Measurements from ENCODE around the gene PARVA.

PARVA gene

DNA sequence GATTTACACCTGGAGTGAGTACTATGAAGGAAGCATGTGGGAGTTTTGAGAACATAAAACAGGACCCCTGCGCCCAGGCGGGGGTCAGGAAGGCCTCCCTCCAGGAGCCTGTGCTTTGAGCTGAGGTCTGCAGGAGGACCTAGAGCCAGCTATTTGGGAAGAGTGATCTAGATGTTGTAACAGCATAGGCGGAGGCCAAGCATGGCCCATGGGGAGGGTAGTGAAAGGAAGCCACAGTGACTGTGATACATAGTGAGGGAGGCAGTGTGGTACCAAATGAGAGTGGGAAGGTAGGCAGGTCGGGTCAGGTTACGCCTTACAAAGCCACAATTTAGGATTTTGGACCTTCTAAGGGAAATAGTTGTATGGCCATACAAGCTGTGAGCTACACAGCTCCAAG lies 147.5 kb downstream of the PARVA start:
- no peak overlapping the region for H3K27ac ChIP-seq (ENCODE audit: low read depth, low read length)
- no peaks in the 10 kb centered on the region for H3K79me2 ChIP-seq (ENCODE audit: control insufficient read depth, insufficient read depth, low read length, unreplicated experiment)
- H3K4me1 ChIP-seq (ENCODE audit: control insufficient read depth, insufficient read depth, low read length, unreplicated experiment) = peaks cover 10% of the 10 kb centered on the region
- H2AFZ ChIP-seq (ENCODE audit: low read length, unreplicated experiment) = no peak overlapping the region
- H3K27me3 ChIP-seq (ENCODE audit: insufficient read depth, low read length) = no peaks in the 10 kb centered on the region
- no peak overlapping the region for H3K4me3 ChIP-seq (ENCODE audit: low read depth, low read length)
- 0 out of 2 replicates have a peak, but pooled peaks cover 2% of the 10 kb centered on the region for H3K36me3 ChIP-seq (ENCODE audit: insufficient read depth, low read length)

DNA sequence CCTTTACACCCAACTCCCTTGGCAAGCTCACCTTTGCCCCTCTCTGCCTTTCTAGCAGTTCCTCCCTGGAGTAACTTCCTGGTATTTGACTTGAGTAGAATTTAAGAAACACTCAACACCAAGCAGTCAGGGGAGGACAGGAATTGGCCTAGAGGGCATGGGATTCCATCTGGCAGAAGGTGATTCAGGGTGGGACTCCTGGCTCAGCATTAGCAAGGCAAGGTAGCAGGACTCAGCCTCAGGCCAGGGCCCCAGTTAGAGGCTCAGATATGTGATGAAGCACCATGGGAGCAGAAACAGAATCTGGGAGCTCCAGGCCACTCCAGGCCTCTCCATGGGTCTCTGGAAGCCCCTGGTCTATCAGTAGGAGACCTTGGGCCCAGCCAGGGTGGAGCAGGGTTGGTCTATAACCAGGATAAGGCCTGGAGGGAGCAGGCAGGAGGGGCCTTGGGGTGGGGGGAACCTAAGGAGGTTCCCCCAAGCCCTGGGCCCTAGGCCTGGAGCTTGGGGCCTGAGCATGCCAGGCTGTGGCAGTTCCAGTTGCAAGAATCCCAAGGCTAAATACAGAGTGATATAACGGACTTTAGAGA lies 148.2 kb downstream of the PARVA start:
- H2AFZ ChIP-seq (ENCODE audit: low read length, unreplicated experiment) = no peak overlapping the region
- no peak overlapping the region for H3K4me3 ChIP-seq (ENCODE audit: low read depth, low read length)
- peaks cover 10% of the 10 kb centered on the region for H3K4me1 ChIP-seq (ENCODE audit: control insufficient read depth, insufficient read depth, low read length, unreplicated experiment)
- 0 out of 2 replicates have a peak, but pooled peaks cover 2% of the 10 kb centered on the region for H3K36me3 ChIP-seq (ENCODE audit: insufficient read depth, low read length)
- H3K27me3 ChIP-seq (ENCODE audit: insufficient read depth, low read length) = no peaks in the 10 kb centered on the region
- no peak overlapping the region for H3K27ac ChIP-seq (ENCODE audit: low read depth, low read length)
- H3K79me2 ChIP-seq (ENCODE audit: control insufficient read depth, insufficient read depth, low read length, unreplicated experiment) = no peaks in the 10 kb centered on the region

GRCh38 chr11:12526789-12527188 lies 149.4 kb downstream of the PARVA start:
- no peak overlapping the region for H3K4me3 ChIP-seq (ENCODE audit: low read depth, low read length)
- no peak overlapping the region for H2AFZ ChIP-seq (ENCODE audit: low read length, unreplicated experiment)
- H3K79me2 ChIP-seq (ENCODE audit: control insufficient read depth, insufficient read depth, low read length, unreplicated experiment) = no peaks in the 10 kb centered on the region
- no peak overlapping the region for H3K27ac ChIP-seq (ENCODE audit: low read depth, low read length)
- H3K27me3 ChIP-seq (ENCODE audit: insufficient read depth, low read length) = no peaks in the 10 kb centered on the region
- H3K36me3 ChIP-seq (ENCODE audit: insufficient read depth, low read length) = peaks cover 2% of the 10 kb centered on the region; the same call in 1 of the 2 replicates
- peaks cover 10% of the 10 kb centered on the region for H3K4me1 ChIP-seq (ENCODE audit: control insufficient read depth, insufficient read depth, low read length, unreplicated experiment)

- Histone ChIP-seq H3K79me2 (ENCODE audit: control insufficient read depth, insufficient read depth, low read length, unreplicated experiment) (no peaks in the 10 kb centered on the region), H3K36me3 (ENCODE audit: insufficient read depth, low read length) (peaks cover 2% of the 10 kb centered on the region; the same call in 1 of the 2 replicates), H3K4me3 (ENCODE audit: low read depth, low read length) (no peak overlapping the region), H3K27ac (ENCODE audit: low read depth, low read length) (no peak overlapping the region), H2AFZ (ENCODE audit: low read length, unreplicated experiment) (no peak overlapping the region), H3K4me1 (ENCODE audit: control insufficient read depth, insufficient read depth, low read length, unreplicated experiment) (peaks cover 10% of the 10 kb centered on the region), H3K27me3 (ENCODE audit: insufficient read depth, low read length) (no peaks in the 10 kb centered on the region)
These were observed 151.1 kb downstream of the PARVA start for GRCh38 chr11:12528487-12528886.

DNA sequence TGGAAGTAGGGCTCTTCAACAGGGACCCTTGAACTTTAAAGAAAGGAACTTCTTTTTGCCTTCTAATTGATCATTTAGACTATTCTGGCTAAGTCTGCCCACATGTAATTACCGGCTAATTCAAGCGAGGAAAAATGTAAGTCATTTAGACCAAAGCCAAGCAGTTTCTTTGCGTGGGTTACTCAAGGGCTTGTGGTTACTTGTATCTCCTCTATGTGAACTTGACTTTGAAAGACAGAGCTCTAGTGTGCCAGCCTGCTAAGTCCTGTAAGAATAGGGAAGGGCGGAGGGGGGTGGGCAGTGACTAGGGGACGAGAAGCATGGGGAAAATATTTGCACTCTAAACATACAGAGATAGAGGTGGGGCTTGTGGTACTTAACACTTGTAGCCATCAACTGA lies 151.7 kb downstream of the PARVA start:
- Histone ChIP-seq H3K27ac (ENCODE audit: low read depth, low read length) (no peak overlapping the region), H3K36me3 (ENCODE audit: insufficient read depth, low read length) (peaks cover 2% of the 10 kb centered on the region; the same call in 1 of the 2 replicates), H3K79me2 (ENCODE audit: control insufficient read depth, insufficient read depth, low read length, unreplicated experiment) (no peaks in the 10 kb centered on the region), H3K27me3 (ENCODE audit: insufficient read depth, low read length) (no peaks in the 10 kb centered on the region), H2AFZ (ENCODE audit: low read length, unreplicated experiment) (no peak overlapping the region), H3K4me3 (ENCODE audit: low read depth, low read length) (no peak overlapping the region), H3K4me1 (ENCODE audit: control insufficient read depth, insufficient read depth, low read length, unreplicated experiment) (peaks cover 10% of the 10 kb centered on the region)

DNA sequence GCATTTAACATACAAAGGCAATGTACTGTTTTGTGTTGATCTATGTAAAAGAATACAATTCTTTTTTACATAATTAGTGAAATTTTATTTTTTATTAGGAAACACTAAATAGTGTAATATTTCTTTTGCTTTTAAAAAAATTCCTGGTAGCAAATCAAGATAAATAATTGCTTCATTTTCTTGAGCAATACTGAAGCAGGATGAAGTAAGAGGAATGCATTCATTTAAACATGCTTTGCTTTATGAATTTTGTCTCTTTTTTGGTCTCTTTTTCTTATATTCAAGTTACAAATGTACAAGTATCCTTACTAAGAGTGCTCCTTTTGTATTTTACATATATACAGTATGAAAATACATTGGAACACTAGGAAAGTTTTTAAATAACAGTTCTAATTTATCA lies 152.4 kb downstream of the PARVA start:
- Histone ChIP-seq H2AFZ (ENCODE audit: low read length, unreplicated experiment) (no peak overlapping the region), H3K36me3 (ENCODE audit: insufficient read depth, low read length) (peaks cover 2% of the 10 kb centered on the region; the same call in 1 of the 2 replicates), H3K27ac (ENCODE audit: low read depth, low read length) (no peak overlapping the region), H3K79me2 (ENCODE audit: control insufficient read depth, insufficient read depth, low read length, unreplicated experiment) (no peaks in the 10 kb centered on the region), H3K27me3 (ENCODE audit: insufficient read depth, low read length) (no peaks in the 10 kb centered on the region), H3K4me1 (ENCODE audit: control insufficient read depth, insufficient read depth, low read length, unreplicated experiment) (peaks cover 10% of the 10 kb centered on the region), H3K4me3 (ENCODE audit: low read depth, low read length) (no peak overlapping the region)

DNA sequence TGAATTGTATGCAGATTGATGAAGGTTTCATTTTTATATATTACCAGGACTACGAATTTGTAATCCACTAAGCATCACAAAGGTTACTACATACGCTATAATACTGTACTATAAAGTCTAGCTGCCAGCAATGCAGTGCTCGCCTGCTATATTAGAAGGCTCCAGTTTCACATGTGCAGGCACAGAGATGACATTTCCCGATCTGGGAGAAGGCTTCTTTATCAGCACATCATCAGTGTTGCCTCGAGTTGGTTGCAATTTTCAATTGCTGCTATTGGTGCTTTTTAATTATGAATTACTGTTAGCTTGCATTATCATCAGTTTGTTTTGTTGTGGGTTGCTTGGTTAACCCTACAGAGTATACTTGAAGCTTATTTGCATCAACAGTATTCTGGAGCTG lies 153.6 kb downstream of the PARVA start:
- Histone ChIP-seq H3K4me3 (ENCODE audit: low read depth, low read length) (no peak overlapping the region), H2AFZ (ENCODE audit: low read length, unreplicated experiment) (no peak overlapping the region), H3K36me3 (ENCODE audit: insufficient read depth, low read length) (peaks cover 2% of the 10 kb centered on the region; the same call in 1 of the 2 replicates), H3K27ac (ENCODE audit: low read depth, low read length) (no peak overlapping the region), H3K4me1 (ENCODE audit: control insufficient read depth, insufficient read depth, low read length, unreplicated experiment) (peaks cover 10% of the 10 kb centered on the region), H3K27me3 (ENCODE audit: insufficient read depth, low read length) (no peaks in the 10 kb centered on the region), H3K79me2 (ENCODE audit: control insufficient read depth, insufficient read depth, low read length, unreplicated experiment) (no peaks in the 10 kb centered on the region)

- Histone ChIP-seq H2AFZ (ENCODE audit: low read length, unreplicated experiment) (no peak overlapping the region), H3K4me1 (ENCODE audit: control insufficient read depth, insufficient read depth, low read length, unreplicated experiment) (peaks cover 7% of the 10 kb centered on the region), H3K36me3 (ENCODE audit: insufficient read depth, low read length) (peaks cover 2% of the 10 kb centered on the region; the same call in 1 of the 2 replicates), H3K4me3 (ENCODE audit: low read depth, low read length) (no peak overlapping the region), H3K27ac (ENCODE audit: low read depth, low read length) (no peak overlapping the region), H3K79me2 (ENCODE audit: control insufficient read depth, insufficient read depth, low read length, unreplicated experiment) (no peaks in the 10 kb centered on the region), H3K27me3 (ENCODE audit: insufficient read depth, low read length) (no peaks in the 10 kb centered on the region)
These were observed 154.3 kb downstream of the PARVA start for GRCh38 chr11:12531681-12532080.

DNA sequence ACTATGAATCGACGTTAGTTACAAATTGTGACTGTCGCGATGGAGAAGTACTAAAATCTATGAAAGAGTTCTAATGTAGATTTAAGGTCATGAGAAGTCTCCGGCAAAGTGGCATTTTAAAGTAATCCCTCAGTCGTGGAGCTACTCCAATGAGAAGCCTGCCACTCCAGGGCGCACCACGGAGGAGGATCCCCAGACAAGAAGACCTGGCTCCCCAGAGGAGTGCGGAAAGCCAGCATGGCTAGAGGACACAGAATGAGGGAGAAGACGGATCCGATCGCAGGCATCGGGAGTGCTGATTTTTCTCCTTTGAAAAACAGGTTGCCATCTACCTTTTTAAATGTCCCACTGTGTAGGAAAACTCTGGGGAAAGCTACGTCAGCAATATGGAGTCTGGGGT lies 155.2 kb downstream of the PARVA start:
- Histone ChIP-seq H2AFZ (ENCODE audit: low read length, unreplicated experiment) (no peak overlapping the region), H3K27ac (ENCODE audit: low read depth, low read length) (no peak overlapping the region), H3K27me3 (ENCODE audit: insufficient read depth, low read length) (no peaks in the 10 kb centered on the region), H3K4me1 (ENCODE audit: control insufficient read depth, insufficient read depth, low read length, unreplicated experiment) (no peaks in the 10 kb centered on the region), H3K4me3 (ENCODE audit: low read depth, low read length) (no peak overlapping the region), H3K79me2 (ENCODE audit: control insufficient read depth, insufficient read depth, low read length, unreplicated experiment) (no peaks in the 10 kb centered on the region), H3K36me3 (ENCODE audit: insufficient read depth, low read length) (peaks cover 2% of the 10 kb centered on the region; the same call in 1 of the 2 replicates)

DNA sequence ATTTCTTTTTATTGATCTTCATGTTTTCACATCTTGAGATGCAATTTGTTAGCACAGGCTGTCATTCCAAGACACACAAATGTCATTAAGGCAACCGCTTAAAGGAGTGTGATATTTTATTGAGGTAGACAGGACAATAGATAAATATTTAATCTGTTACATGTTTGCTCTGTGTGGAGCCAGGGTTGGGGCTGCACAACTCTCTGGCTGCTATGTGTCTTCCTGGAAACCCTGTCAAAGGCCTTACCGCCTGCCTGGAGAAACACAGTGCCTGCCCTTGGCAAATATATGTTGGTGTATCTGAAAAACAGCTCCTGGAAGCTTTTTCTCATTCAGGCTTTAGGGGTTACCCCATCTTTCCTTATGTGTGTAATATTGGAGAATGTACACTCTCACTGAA lies 157.2 kb downstream of the PARVA start:
- no peaks in the 10 kb centered on the region for H3K79me2 ChIP-seq (ENCODE audit: control insufficient read depth, insufficient read depth, low read length, unreplicated experiment)
- no peak overlapping the region for H2AFZ ChIP-seq (ENCODE audit: low read length, unreplicated experiment)
- H3K36me3 ChIP-seq (ENCODE audit: insufficient read depth, low read length) = no peaks in the 10 kb centered on the region; the same call in 1 of the 2 replicates
- no peak overlapping the region for H3K4me3 ChIP-seq (ENCODE audit: low read depth, low read length)
- no peak overlapping the region for H3K27ac ChIP-seq (ENCODE audit: low read depth, low read length)
- H3K4me1 ChIP-seq (ENCODE audit: control insufficient read depth, insufficient read depth, low read length, unreplicated experiment) = peaks cover 7% of the 10 kb centered on the region
- no peaks in the 10 kb centered on the region for H3K27me3 ChIP-seq (ENCODE audit: insufficient read depth, low read length)

GRCh38 chr11:12535321-12535720 lies 157.9 kb downstream of the PARVA start:
- Histone ChIP-seq H2AFZ (ENCODE audit: low read length, unreplicated experiment) (no peak overlapping the region), H3K4me1 (ENCODE audit: control insufficient read depth, insufficient read depth, low read length, unreplicated experiment) (peaks cover 15% of the 10 kb centered on the region), H3K27ac (ENCODE audit: low read depth, low read length) (no peak overlapping the region), H3K27me3 (ENCODE audit: insufficient read depth, low read length) (no peaks in the 10 kb centered on the region), H3K79me2 (ENCODE audit: control insufficient read depth, insufficient read depth, low read length, unreplicated experiment) (no peaks in the 10 kb centered on the region), H3K36me3 (ENCODE audit: insufficient read depth, low read length) (no peaks in the 10 kb centered on the region; the same call in 1 of the 2 replicates), H3K4me3 (ENCODE audit: low read depth, low read length) (no peak overlapping the region)

All from ACC112 (cell line).